Neural progenitor cell (in vitro differentiated cells): Measurements from ENCODE around the gene GOLGA8H. TPM values are rescaled to one million over a fixed set of nuclear protein-coding genes. Genes with fewer than 3 reads are reported as not detected.
"Not testable (repeated sequence)": the region's sequence is repeated elsewhere in the genome, so short reads cannot be mapped to it uniquely, and the experiment has no call there.

Experiments used
- DNase-seq: peaks from one replicate; pipeline ENCODE4 v3.0.0-alpha.2; 2016; ENCODE audit warnings: low spot score
- H2AFZ ChIP-seq: fragments of 200-600 bp; sonication (generic); replicated peaks from 2 replicates; pipeline ENCODE4 v1.6.1; 2016; ENCODE audit warnings: antibody characterized with exemption
- H3F3A ChIP-seq: fragments of 200-600 bp; sonication (generic); 2 replicates; pipeline ENCODE4 v1.6.1; 2016; ENCODE audit warnings: antibody characterized with exemption, low read depth
- H3K27ac ChIP-seq: fragments of 200-600 bp; sonication (generic); 2 replicates; pipeline ENCODE4 v1.5.1; 2016; ENCODE audit warnings: mild to moderate bottlenecking
- H3K27me3 ChIP-seq: fragments of 200-600 bp; sonication (generic); 2 replicates; pipeline ENCODE4 v1.6.1; 2016; ENCODE audit warnings: mild to moderate bottlenecking, moderate library complexity
- H3K36me3 ChIP-seq: fragments of 200-600 bp; sonication (generic); 2 replicates; pipeline ENCODE4 v1.5.1; 2016
- H3K4me1 ChIP-seq: fragments of 200-600 bp; sonication (generic); 2 replicates; pipeline ENCODE4 v1.6.1; 2016; ENCODE audit warnings: mixed run types
- H3K4me2 ChIP-seq: fragments of 200-600 bp; sonication (generic); 2 replicates; pipeline ENCODE4 v1.6.1; 2016
- H3K4me3 ChIP-seq: fragments of 200-600 bp; sonication (generic); 2 replicates; pipeline ENCODE4 v1.5.1; 2016
- H3K79me2 ChIP-seq: fragments of 200-600 bp; sonication (generic); 2 replicates; pipeline ENCODE4 v1.6.1; 2016; ENCODE audit warnings: low read depth
- H3K9ac ChIP-seq: fragments of 200-600 bp; sonication (generic); 2 replicates; pipeline ENCODE4 v1.6.1; 2016
- H3K9me3 ChIP-seq: fragments of 200-600 bp; sonication (generic); 2 replicates; pipeline ENCODE4 v1.5.1; 2016; ENCODE audit warnings: low read depth
- H4K20me1 ChIP-seq: fragments of 200-600 bp; sonication (generic); 2 replicates; pipeline ENCODE4 v1.6.1; 2016; ENCODE audit warnings: low read depth
- H3K27ac Mint-ChIP-seq: 3 replicates; pipeline ENCODE4 v1.8.0; 2021; ENCODE audit warnings: mixed read lengths
- H3K27me3 Mint-ChIP-seq: 2 replicates; pipeline ENCODE4 v1.8.0; 2022; ENCODE audit warnings: low read depth, mild to moderate bottlenecking, inconsistent platforms, moderate library complexity, mixed read lengths; ENCODE audit not compliant: insufficient read depth
- H3K36me3 Mint-ChIP-seq: 3 replicates; pipeline ENCODE4 v1.8.0; 2021; ENCODE audit warnings: mixed read lengths
- H3K4me1 Mint-ChIP-seq: 3 replicates; pipeline ENCODE4 v1.8.0; 2021; ENCODE audit warnings: mixed read lengths
- H3K4me3 Mint-ChIP-seq: 3 replicates; pipeline ENCODE4 v1.8.0; 2021; ENCODE audit warnings: mild to moderate bottlenecking, moderate library complexity, mixed read lengths
- H3K9me3 Mint-ChIP-seq: 3 replicates; pipeline ENCODE4 v1.8.0; 2020; ENCODE audit warnings: mixed read lengths
- total RNA-seq: library from RNA; depleted of rRNA; stranded (reverse); fragments of >200 nt; gene quantifications from 2 replicates; pipeline ENCODE4 v1.2.3, GENCODE V29; 2015; ENCODE audit warnings: low replicate concordance
- TF ChIP-seq, protein P1 (sequence below): fragments of 200-600 bp; sonication (generic); IDR thresholded peaks from 2 replicates; pipeline ENCODE4 v1.5.1; 2017; ENCODE audit warnings: antibody characterized with exemption, mild to moderate bottlenecking

The GOLGA8H gene
- total RNA-seq, 1 donor from 2014 or later: 0.24 TPM

DNA sequence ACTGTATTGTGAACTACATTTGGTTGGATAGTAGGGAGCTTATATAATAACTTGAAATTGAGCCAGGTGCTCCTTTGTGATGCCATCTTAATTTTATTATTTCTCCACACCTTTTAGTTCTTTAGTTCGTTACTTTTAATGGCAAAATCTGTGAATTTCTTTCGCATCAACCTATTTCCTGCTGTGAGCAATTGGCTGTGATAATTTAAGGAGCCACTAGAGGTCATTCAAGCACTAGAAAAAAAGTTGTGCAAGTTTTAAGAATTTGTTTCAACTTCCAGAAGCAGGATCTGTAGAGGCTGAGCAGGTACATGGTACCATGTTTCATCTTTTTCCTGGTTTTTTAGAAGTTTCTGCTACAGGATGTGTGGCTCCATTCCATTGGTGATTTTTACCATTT is 4.9 kb upstream of the GOLGA8H start:
- DNase-seq, H3K9me3 Mint-ChIP-seq, H3K4me1 ChIP-seq, H3K4me3 Mint-ChIP-seq, H3K4me3 ChIP-seq, H3K36me3 ChIP-seq, H3K27me3 Mint-ChIP-seq, H3F3A ChIP-seq, H2AFZ ChIP-seq, H3K4me1 Mint-ChIP-seq, H3K36me3 Mint-ChIP-seq, H3K9ac ChIP-seq, H3K27me3 ChIP-seq, H3K4me2 ChIP-seq, H3K9me3 ChIP-seq, H3K79me2 ChIP-seq, H3K27ac ChIP-seq, H4K20me1 ChIP-seq, H3K27ac Mint-ChIP-seq: not testable (repeated sequence)
- TF ChIP-seq, protein P1, sequence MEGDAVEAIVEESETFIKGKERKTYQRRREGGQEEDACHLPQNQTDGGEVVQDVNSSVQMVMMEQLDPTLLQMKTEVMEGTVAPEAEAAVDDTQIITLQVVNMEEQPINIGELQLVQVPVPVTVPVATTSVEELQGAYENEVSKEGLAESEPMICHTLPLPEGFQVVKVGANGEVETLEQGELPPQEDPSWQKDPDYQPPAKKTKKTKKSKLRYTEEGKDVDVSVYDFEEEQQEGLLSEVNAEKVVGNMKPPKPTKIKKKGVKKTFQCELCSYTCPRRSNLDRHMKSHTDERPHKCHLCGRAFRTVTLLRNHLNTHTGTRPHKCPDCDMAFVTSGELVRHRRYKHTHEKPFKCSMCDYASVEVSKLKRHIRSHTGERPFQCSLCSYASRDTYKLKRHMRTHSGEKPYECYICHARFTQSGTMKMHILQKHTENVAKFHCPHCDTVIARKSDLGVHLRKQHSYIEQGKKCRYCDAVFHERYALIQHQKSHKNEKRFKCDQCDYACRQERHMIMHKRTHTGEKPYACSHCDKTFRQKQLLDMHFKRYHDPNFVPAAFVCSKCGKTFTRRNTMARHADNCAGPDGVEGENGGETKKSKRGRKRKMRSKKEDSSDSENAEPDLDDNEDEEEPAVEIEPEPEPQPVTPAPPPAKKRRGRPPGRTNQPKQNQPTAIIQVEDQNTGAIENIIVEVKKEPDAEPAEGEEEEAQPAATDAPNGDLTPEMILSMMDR: peak; percentile 42

DNA sequence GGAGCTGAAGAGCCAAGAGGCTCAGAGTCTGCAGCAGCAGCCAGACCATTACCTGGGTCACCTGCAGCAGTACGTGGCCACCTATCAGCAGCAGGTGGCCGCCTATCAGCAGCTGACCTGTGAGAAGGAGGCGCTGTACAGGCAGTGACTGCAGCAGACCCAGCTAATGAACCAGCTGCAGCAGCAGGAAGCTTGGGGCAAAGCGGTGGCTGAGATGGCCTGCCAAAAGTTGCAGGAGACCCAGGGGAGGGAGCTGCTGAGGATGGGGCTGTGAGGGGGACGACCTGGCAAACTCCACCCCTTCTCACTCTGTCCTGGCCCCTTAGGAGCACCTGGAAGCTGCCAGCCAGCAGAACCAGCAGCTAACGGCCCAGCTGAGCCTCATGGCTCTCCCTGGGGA is 8.4 kb downstream of the GOLGA8H start:
- not testable (repeated sequence) for H3K36me3 Mint-ChIP-seq, H3K4me1 Mint-ChIP-seq, H3K4me2 ChIP-seq, H3K9me3 Mint-ChIP-seq, H3K27me3 Mint-ChIP-seq, H3F3A ChIP-seq, H3K4me3 ChIP-seq, H3K9ac ChIP-seq, H3K4me3 Mint-ChIP-seq, H3K27ac ChIP-seq, H3K27ac Mint-ChIP-seq, DNase-seq, H3K4me1 ChIP-seq, H4K20me1 ChIP-seq, H3K79me2 ChIP-seq, H3K36me3 ChIP-seq, H2AFZ ChIP-seq, H3K27me3 ChIP-seq, H3K9me3 ChIP-seq

DNA sequence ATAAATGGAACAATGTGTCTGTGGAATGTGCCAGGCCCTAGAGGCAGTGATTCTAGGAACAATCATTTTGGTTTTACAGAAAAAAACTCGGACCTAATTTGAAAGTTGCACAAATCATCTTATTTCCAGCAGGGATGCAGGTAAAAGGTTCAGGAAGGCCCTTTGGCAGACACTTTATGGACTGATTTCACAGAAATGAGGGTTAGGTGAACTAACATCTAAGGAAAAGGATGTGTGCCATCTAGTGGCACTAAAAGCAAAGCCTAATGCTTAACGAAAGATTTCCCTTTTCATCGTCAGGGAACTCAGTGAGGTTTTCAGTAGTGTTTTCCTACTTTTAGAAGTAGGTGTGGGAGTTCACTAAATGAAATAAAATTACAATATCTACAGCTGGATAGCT is 17.5 kb downstream of the GOLGA8H start:
- not testable (repeated sequence) for H4K20me1 ChIP-seq, H3K4me2 ChIP-seq, H3K4me1 Mint-ChIP-seq, H3K27ac ChIP-seq, H3K27ac Mint-ChIP-seq, H3K36me3 Mint-ChIP-seq, H3K9me3 Mint-ChIP-seq, H3K27me3 ChIP-seq, H2AFZ ChIP-seq, H3K4me3 Mint-ChIP-seq, H3K4me1 ChIP-seq, H3K4me3 ChIP-seq, H3K9me3 ChIP-seq, H3K9ac ChIP-seq, H3K27me3 Mint-ChIP-seq, H3K36me3 ChIP-seq, H3F3A ChIP-seq
- TF ChIP-seq, protein P1: peak; percentile 36
- peak; percentile 4 for DNase-seq
- peaks cover 21% of the 10 kb centered on the region for H3K79me2 ChIP-seq

DNA sequence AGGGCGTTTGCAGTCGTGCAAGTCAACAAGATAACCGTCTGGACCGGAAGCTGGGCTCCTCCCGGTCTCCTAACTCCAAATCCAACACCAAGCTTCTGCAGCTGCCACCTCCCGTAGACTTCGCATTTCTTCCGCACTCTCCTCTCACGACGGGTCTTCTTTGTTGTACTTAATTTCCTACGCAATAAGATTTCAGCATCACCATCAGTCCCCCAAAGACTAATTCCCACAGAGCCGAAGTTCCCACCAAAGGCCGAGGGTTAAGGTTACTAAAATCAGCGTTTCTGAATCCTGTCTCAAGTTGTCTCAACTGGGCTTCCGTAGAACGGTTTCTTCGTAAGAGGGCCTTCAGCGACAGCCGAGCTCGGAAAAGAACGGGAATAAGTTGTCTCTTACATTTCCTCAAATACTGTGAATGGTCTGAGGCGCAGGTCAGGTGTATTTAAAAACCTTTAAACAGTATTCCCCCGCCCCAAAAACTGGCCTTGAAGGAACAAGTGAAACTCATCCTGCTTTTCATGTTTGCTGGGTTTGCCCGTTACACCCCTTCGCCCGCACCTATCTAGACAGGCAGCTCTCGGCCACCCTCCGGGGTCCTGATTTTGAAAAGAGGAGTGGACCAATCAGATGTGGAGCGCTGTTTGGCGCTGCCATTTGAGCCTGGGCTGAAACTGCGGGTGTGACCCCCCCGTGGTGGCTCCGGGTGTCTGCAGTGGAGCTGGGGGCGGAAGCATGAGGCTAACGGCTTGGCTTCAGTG is 21.8 kb downstream of the GOLGA8H start, which contains the start of gene ARHGAP11B:
TSS of gene ARHGAP11B (plus strand) at position 693 of the 758 bp plus-strand sequence.
- H3K9me3 Mint-ChIP-seq: not testable (repeated sequence)

DNA sequence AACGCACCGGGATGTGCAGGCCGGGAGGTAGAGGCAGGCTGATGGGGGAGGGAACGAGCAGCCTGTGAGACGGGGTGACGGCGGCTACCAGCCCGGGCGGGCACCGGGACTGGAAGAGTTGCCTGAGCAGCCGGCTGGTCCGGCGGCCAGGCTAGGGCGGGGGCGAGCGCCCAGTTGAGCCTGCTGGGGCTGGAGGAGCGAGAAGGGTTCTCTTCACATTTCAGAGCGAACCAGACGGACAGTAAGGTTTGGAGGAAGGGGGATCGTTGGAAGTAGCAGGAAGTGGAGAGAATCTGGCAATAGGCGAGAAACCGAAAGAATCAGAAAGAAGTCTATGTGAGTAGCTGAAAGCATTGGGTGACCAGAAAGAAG is 22.4 kb downstream of the GOLGA8H start:
- not testable (repeated sequence) for H3K27me3 Mint-ChIP-seq, H3K9me3 Mint-ChIP-seq, H3K36me3 ChIP-seq, H3K36me3 Mint-ChIP-seq, H3K4me1 ChIP-seq, H3F3A ChIP-seq, H3K9me3 ChIP-seq, H3K27me3 ChIP-seq
- H3K27ac ChIP-seq: peak overlapping the region; percentile 84
- H3K4me3 ChIP-seq: peak overlapping the region; percentile 65
- H3K27ac Mint-ChIP-seq: peak overlapping the region; percentile 97
- H3K9ac ChIP-seq: peak overlapping the region; percentile 62
- peaks cover 67% of the 10 kb centered on the region for H3K79me2 ChIP-seq
- DNase-seq: peak; percentile 22
- H2AFZ ChIP-seq: peak overlapping the region; percentile 73
- H3K4me1 Mint-ChIP-seq: peaks cover 15% of the 10 kb centered on the region
- H4K20me1 ChIP-seq: peaks cover 10% of the 10 kb centered on the region
- peak overlapping the region; percentile 98 for H3K4me2 ChIP-seq
- H3K4me3 Mint-ChIP-seq: peak overlapping the region; percentile 96

More for the DNA sequence above, 21.8 kb downstream of the GOLGA8H start, which contains the start of gene ARHGAP11B:
- Mint-ChIP-seq H3K4me1 (peaks cover 15% of the 10 kb centered on the region), H3K27ac (peak within 1 kb of the TSS; percentile 97), H3K4me3 (peak within 1 kb of the TSS; percentile 96)
- not testable (repeated sequence) for H3K9me3 ChIP-seq, H3K36me3 ChIP-seq, H3K27me3 ChIP-seq, H3K36me3 Mint-ChIP-seq, H3K4me1 ChIP-seq, H3K27me3 Mint-ChIP-seq, H3F3A ChIP-seq
- peak; percentile 95 for DNase-seq
- peak within 1 kb of the TSS; percentile 91 for H2AFZ ChIP-seq
- H3K27ac ChIP-seq: peak within 1 kb of the TSS; percentile 84
- H3K4me3 ChIP-seq: peak within 1 kb of the TSS; percentile 65
- H3K9ac ChIP-seq: peak within 1 kb of the TSS; percentile 62
- peaks cover 10% of the 10 kb centered on the region for H4K20me1 ChIP-seq
- TF ChIP-seq, protein P1: peak; percentile 7
- peaks cover 64% of the 10 kb centered on the region for H3K79me2 ChIP-seq
- peak within 1 kb of the TSS; percentile 98 for H3K4me2 ChIP-seq

DNA sequence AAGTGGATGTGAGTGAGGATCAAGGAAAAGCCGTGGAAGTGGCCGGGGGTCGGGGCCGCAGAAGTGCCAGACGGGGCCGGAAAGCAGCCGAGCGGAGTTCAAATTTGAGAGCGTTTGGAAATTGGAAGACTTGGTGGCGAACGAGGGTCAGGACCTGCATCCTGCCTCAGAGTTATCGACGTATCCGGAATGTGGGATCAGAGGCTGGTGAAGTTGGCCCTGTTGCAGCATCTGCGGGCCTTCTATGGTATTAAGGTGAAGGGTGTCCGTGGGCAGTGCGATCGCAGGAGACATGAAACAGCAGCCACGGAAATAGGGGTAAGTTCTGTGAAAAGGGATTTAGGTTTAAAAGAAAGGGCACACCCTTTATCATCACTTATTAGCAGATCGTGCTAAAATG is 22.8 kb downstream of the GOLGA8H start:
- H4K20me1 ChIP-seq: peaks cover 10% of the 10 kb centered on the region
- peak overlapping the region; percentile 73 for H2AFZ ChIP-seq
- H3K9me3 ChIP-seq, H3K27me3 ChIP-seq, H3K27me3 Mint-ChIP-seq, H3K36me3 ChIP-seq, H3K4me1 ChIP-seq, H3F3A ChIP-seq, H3K9me3 Mint-ChIP-seq, H3K36me3 Mint-ChIP-seq: not testable (repeated sequence)
- peak overlapping the region; percentile 65 for H3K4me3 ChIP-seq
- H3K27ac Mint-ChIP-seq: peak overlapping the region; percentile 86
- DNase-seq: peak; percentile 15
- H3K27ac ChIP-seq: peak overlapping the region; percentile 84
- H3K4me3 Mint-ChIP-seq: peak overlapping the region; percentile 96
- H3K4me2 ChIP-seq: peak overlapping the region; percentile 98
- H3K79me2 ChIP-seq: peaks cover 72% of the 10 kb centered on the region
- peaks cover 15% of the 10 kb centered on the region for H3K4me1 Mint-ChIP-seq
- peak overlapping the region; percentile 45 for H3K9ac ChIP-seq
